Stimulated activated memory B cell treated with anti-CD40 and anti-IgM and Interleukin-4, amounts not matched to agents 10 μg/mL and 1 μg/mL and 100 μg/mL, for 72 hours (primary cell): ENCODE data around the gene MAP2K2.
"Not testable (repeated sequence)": the region's sequence is repeated elsewhere in the genome, so short reads cannot be mapped to it uniquely, and the experiment has no call there.

ENCODE experiments used
- ATAC-seq: fragments of 150-1000 bp; cut with Tn5 transposase; 2 replicates; pipeline ENCODE4 v1.10.0; 2021
- H3K27ac Mint-ChIP-seq: one replicate; pipeline ENCODE4 v1.8.0; 2022; ENCODE audit warnings: mild to moderate bottlenecking, mixed read lengths
- H3K27me3 Mint-ChIP-seq: one replicate; pipeline ENCODE4 v1.8.0; 2022; ENCODE audit warnings: mixed read lengths
- H3K36me3 Mint-ChIP-seq: one replicate; pipeline ENCODE4 v1.8.0; 2022; ENCODE audit warnings: mixed read lengths
- H3K4me1 Mint-ChIP-seq: one replicate; pipeline ENCODE4 v1.8.0; 2022; ENCODE audit warnings: mixed read lengths
- H3K4me3 Mint-ChIP-seq: one replicate; pipeline ENCODE4 v1.8.0; 2022; ENCODE audit warnings: mild to moderate bottlenecking, moderate library complexity, mixed read lengths
- H3K9me3 Mint-ChIP-seq: one replicate; pipeline ENCODE4 v1.8.0; 2022; ENCODE audit warnings: mixed read lengths

The MAP2K2 gene

GRCh38 chr19:4140237-4140711, 16.4 kb upstream of the MAP2K2 start:
- H3K36me3 Mint-ChIP-seq = no peaks in the 10 kb centered on the region
- peaks cover 13% of the 10 kb centered on the region for H3K4me1 Mint-ChIP-seq
- ATAC-seq = peak; percentile 84
- no peaks in the 10 kb centered on the region for H3K9me3 Mint-ChIP-seq
- peaks cover 23% of the 10 kb centered on the region for H3K27me3 Mint-ChIP-seq
- peak overlapping the region; percentile 66 for H3K4me3 Mint-ChIP-seq
- H3K27ac Mint-ChIP-seq = peak overlapping the region; percentile 33

DNA sequence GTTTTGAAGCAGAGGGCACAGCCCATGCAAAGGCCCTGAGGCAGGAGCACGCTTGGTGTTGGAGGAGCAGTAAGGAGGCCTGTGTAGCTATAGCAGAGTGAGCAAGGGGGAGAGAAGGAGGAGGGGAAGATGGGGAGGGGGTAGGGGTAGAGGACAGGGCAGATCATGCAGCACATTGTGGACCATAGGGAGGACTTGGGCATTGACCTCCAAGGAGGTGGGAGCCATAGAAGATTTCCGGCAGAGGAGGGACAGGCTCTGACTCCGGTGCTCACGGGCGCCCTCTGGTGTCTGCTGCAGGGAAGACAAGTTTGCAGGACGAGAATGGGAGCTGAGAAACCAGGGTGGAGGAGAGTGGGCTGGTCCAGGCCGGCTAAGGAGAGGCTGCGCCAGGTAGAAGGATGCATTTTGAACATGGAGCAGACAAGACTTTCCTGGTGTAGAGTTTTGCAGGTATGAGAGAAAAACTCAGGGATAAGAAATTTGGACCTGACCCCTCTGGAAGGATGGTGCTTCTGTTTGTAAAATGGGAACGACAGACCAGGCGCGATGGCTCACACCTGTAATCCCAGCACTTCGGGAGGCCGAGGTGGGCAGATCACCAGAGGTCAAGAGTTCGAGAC, 15.8 kb upstream of the MAP2K2 start:
- peaks cover 18% of the 10 kb centered on the region for H3K27me3 Mint-ChIP-seq

DNA sequence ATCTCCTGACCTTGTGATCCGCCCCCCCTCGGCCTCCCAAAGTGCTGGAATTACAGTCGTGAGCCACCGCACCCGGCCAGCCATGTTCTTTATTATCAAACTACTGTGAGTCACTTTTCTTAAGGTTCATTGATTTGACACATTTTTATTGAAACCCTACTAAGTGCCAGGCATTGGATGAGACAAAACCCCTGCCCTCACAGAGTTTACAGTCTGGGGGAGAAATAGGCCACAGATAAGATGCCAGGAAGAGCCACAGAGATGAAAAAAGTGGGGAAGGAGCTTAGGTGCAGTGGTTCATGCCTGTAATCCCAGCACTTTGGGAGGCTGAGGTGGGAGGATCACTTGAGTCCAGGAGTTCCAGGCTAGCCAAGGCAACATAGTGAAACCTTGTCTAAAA, 14.5 kb upstream of the MAP2K2 start:
- ATAC-seq = no peak
- H3K4me1 Mint-ChIP-seq = peaks cover 13% of the 10 kb centered on the region
- no peaks in the 10 kb centered on the region for H3K9me3 Mint-ChIP-seq
- no peak overlapping the region for H3K27ac Mint-ChIP-seq
- H3K36me3 Mint-ChIP-seq = no peaks in the 10 kb centered on the region
- H3K4me3 Mint-ChIP-seq = no peak overlapping the region
- H3K27me3 Mint-ChIP-seq = peaks cover 5% of the 10 kb centered on the region

More for the DNA sequence above, 15.8 kb upstream of the MAP2K2 start:
- Mint-ChIP-seq H3K36me3 (no peaks in the 10 kb centered on the region), H3K4me1 (peaks cover 13% of the 10 kb centered on the region), H3K4me3 (peak overlapping the region; percentile 66), H3K27ac (no peak overlapping the region), H3K9me3 (no peaks in the 10 kb centered on the region)
- ATAC-seq = peak; percentile 83

- ATAC-seq = no peak
- H3K36me3 Mint-ChIP-seq = no peaks in the 10 kb centered on the region
- H3K4me3 Mint-ChIP-seq = no peak overlapping the region
- peaks cover 13% of the 10 kb centered on the region for H3K4me1 Mint-ChIP-seq
- H3K27ac Mint-ChIP-seq = no peak overlapping the region
- H3K9me3 Mint-ChIP-seq = no peaks in the 10 kb centered on the region
- no peaks in the 10 kb centered on the region for H3K27me3 Mint-ChIP-seq
These were observed 12.8 kb upstream of the MAP2K2 start for GRCh38 chr19:4136680-4137088.

DNA sequence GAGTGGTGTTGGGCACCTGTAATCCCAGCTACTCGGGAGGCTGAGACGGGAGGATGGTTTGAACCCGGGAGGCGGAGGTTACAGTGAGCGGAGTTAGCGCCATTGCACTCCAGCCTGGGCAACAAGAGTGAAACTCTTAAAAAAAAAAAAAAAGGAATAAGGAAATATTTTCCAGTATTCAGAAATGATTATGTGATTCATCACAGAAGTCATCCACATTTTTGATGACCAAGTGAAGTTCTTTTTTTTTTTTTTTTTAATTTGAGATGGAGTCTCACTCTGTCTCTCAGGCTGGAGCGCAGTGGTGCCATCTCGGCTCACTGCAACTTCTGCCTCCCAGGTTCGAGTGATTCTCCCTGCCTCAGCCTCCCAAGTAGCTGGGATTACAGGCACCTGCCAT, 11.5 kb upstream of the MAP2K2 start:
- H3K9me3 Mint-ChIP-seq, H3K36me3 Mint-ChIP-seq, H3K4me1 Mint-ChIP-seq, H3K27ac Mint-ChIP-seq, H3K27me3 Mint-ChIP-seq, H3K4me3 Mint-ChIP-seq, ATAC-seq: not testable (repeated sequence)

DNA sequence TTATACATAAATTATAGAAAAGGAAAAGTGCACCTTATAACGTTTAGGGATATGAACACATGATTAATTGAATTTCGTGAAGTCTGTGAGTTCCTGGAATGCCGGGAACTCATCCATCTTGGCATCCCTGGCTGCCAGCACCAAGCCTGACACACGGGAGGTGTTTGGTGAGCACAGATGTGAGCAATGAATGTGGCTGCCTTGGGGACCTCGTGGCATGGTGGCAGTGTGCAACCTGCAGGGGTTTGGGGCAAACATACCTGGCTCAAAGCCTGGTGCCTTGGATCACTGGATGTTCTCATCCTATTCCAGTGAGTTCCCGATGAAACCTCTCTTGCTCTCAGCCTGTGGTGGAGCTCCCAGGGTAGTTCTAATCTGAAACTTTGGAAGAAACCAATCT, 10.4 kb upstream of the MAP2K2 start:
- Mint-ChIP-seq H3K4me1 (peaks cover under 1% of the 10 kb centered on the region), H3K27ac (no peak overlapping the region), H3K27me3 (no peaks in the 10 kb centered on the region), H3K36me3 (no peaks in the 10 kb centered on the region), H3K4me3 (no peak overlapping the region), H3K9me3 (no peaks in the 10 kb centered on the region)
- ATAC-seq = no peak

DNA sequence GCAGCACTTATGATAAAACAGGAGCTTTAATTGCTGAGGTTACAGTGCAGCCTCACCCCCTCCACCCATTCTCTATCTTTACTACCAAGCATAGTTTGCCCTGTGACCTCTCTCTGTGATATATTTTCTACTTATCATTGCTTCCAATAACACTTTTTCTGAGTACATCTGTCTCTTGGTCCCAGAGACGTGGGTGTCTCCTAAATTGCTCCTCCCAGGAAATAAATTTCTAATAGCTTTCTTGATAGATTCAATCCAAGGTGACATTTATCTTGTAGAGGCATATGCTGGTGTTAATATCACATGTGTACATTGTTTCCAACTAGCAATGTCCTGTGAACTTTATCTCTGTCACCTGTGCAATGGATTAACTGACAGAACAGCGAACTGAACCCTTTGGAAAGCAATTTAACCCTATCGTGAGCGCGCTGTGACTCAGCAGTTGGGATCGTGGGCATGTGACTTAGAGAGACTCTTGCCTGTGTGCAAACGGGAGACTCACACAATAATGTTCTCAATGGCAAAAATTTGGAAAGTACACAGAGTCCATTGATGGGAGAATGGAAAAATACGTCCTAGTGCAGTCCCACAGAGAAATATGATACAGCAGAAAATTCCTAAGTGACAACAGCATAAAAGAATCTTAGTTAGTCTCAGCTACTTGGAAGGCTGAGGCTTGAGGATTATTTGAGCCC, 7.0 kb upstream of the MAP2K2 start:
- Mint-ChIP-seq H3K36me3 (no peaks in the 10 kb centered on the region), H3K4me1 (no peaks in the 10 kb centered on the region), H3K27ac (no peak overlapping the region), H3K27me3 (no peaks in the 10 kb centered on the region), H3K9me3 (no peaks in the 10 kb centered on the region), H3K4me3 (no peak overlapping the region)
- no peak for ATAC-seq

DNA sequence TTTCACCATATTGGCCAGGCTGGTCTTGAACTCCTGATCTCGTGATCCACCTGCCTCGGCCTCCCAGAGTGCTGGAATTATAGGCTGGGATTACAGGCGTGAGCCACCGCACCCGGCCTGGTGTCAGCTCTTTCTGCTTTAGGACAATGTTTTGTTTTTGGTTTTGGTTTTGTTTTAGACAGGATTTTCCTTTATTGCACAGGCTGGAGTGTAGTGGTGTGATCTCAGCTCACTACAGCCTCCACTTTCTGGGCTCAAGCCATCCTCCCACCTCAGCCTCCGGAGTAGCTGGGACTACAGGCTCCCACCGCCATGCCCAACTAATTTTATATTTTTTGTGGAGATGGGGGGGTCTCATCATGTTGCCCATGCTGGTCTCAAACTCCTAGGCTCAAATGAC, 5.1 kb upstream of the MAP2K2 start:
- H3K9me3 Mint-ChIP-seq, H3K27me3 Mint-ChIP-seq, H3K4me3 Mint-ChIP-seq, H3K4me1 Mint-ChIP-seq, H3K27ac Mint-ChIP-seq, ATAC-seq, H3K36me3 Mint-ChIP-seq: not testable (repeated sequence)

GRCh38 chr19:4127322-4127721, 3.4 kb upstream of the MAP2K2 start:
- not testable (repeated sequence) for H3K27ac Mint-ChIP-seq, ATAC-seq, H3K36me3 Mint-ChIP-seq, H3K9me3 Mint-ChIP-seq, H3K27me3 Mint-ChIP-seq, H3K4me3 Mint-ChIP-seq
- peaks cover 19% of the 10 kb centered on the region for H3K4me1 Mint-ChIP-seq

DNA sequence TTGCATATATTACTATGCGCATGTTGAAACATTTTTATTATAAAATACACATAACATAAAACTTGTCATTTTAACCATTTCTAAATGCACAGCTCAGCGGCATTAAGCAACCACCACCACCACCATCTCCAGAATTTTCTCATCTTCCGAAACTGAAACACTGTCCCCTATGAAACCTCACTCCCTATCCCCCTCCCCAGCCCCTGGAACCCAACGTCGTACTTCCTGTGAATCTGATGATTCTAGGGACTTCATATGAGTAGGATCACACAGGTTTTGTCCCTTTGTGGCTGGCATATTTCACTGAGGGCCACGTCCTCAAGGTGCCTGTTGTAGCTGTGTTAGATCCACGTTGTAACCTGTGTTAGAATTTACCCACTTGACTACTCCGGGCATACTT, 716 bp upstream of the MAP2K2 start:
- H3K36me3 Mint-ChIP-seq = peaks cover 9% of the 10 kb centered on the region
- peaks cover 38% of the 10 kb centered on the region for H3K4me1 Mint-ChIP-seq
- ATAC-seq = no peak
- H3K27ac Mint-ChIP-seq = peak overlapping the region; percentile 93
- H3K9me3 Mint-ChIP-seq = no peaks in the 10 kb centered on the region
- H3K27me3 Mint-ChIP-seq = no peaks in the 10 kb centered on the region
- H3K4me3 Mint-ChIP-seq = peak overlapping the region; percentile 62

- no peak for ATAC-seq
- H3K27ac Mint-ChIP-seq = peak overlapping the region; percentile 93
- peaks cover 14% of the 10 kb centered on the region for H3K36me3 Mint-ChIP-seq
- H3K4me3 Mint-ChIP-seq = peak overlapping the region; percentile 96
- peaks cover 44% of the 10 kb centered on the region for H3K4me1 Mint-ChIP-seq
- no peaks in the 10 kb centered on the region for H3K27me3 Mint-ChIP-seq
- no peaks in the 10 kb centered on the region for H3K9me3 Mint-ChIP-seq
These were observed 1.4 kb downstream of the MAP2K2 start for GRCh38 chr19:4122480-4122879.

GRCh38 chr19:4121815-4122214, 2.1 kb downstream of the MAP2K2 start:
- Mint-ChIP-seq H3K27ac (peak overlapping the region; percentile 93), H3K27me3 (no peaks in the 10 kb centered on the region), H3K4me3 (peak overlapping the region; percentile 39), H3K4me1 (peaks cover 50% of the 10 kb centered on the region), H3K36me3 (peaks cover 20% of the 10 kb centered on the region), H3K9me3 (no peaks in the 10 kb centered on the region)
- no peak for ATAC-seq

DNA sequence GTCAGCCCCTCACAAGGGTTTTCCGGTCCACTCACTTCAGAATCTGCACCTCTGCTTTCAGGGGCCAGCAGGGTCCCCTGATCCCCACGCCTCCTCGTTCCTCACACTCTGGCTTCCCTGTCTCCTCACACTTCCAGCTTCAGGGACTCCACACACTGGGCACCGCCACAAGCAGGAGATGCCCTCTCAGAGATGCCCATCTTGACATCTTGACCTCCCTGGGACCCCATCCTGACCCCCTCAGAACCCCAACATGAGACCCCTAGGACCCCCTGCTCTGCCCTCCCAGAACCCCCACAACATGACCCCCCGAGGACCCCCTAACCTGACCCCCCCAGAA, 2.7 kb downstream of the MAP2K2 start:
- Mint-ChIP-seq H3K4me3 (peak overlapping the region; percentile 38), H3K4me1 (peaks cover 54% of the 10 kb centered on the region), H3K9me3 (no peaks in the 10 kb centered on the region), H3K27ac (peak overlapping the region; percentile 93), H3K36me3 (peaks cover 20% of the 10 kb centered on the region), H3K27me3 (no peaks in the 10 kb centered on the region)
- no peak for ATAC-seq

DNA sequence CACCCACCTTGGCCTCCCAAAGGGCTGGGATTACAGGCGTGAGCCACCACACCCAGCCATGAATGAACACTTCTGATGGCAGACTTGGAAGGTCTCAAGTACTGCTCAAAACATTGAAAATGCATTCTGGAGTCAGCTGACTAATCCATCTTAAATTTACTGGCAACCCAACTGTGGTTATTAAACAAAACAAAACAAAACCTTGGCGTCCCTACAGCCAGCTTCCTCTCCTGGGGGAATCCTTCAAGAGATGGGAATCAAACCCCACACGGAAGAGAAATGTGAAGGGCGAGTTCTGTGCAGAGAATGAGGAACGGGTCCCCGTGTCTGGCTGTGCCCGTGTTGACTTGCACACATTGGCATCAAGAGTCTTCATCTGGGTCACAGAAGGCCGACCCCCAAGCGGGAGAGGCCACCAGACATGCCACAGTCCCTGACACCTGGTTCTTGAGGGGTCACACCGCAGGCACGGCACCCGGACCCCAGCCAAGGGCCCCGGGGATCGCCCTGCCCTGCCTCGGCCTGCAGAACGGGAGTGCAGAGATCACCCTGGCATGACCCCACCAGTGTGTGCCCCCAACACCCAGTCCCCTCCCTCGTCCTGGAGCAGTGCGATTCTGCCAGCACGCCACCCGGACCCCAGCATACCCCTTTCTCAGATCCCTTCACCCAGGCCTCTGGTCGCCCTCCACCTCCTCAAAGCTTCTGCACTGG, 3.2 kb downstream of the MAP2K2 start:
- peaks cover 24% of the 10 kb centered on the region for H3K36me3 Mint-ChIP-seq
- peak overlapping the region; percentile 38 for H3K4me3 Mint-ChIP-seq
- H3K9me3 Mint-ChIP-seq = no peaks in the 10 kb centered on the region
- peak overlapping the region; percentile 93 for H3K27ac Mint-ChIP-seq
- ATAC-seq = no peak
- peaks cover 60% of the 10 kb centered on the region for H3K4me1 Mint-ChIP-seq
- no peaks in the 10 kb centered on the region for H3K27me3 Mint-ChIP-seq

DNA sequence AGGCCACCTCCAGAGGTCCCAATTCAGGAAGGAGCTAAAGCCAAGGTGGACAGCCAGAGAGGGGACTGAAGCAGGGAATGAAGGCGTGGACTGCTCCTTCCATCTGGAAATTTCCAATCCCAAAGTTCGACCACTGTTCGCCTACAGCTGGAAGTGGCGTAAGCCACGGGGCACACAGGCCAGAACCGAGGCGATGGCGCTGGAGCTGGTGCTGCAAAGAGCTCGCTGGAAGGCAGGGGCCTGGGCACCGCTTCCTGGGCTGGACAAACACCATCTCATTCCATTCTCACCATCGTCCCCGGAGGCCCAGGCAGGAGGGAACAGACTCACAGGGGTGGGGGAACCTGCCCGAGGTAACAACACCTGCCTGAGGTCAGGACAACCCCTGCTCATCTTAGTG, 4.2 kb downstream of the MAP2K2 start:
- no peak overlapping the region for H3K4me3 Mint-ChIP-seq
- no peak overlapping the region for H3K27ac Mint-ChIP-seq
- H3K36me3 Mint-ChIP-seq = peaks cover 26% of the 10 kb centered on the region
- no peaks in the 10 kb centered on the region for H3K27me3 Mint-ChIP-seq
- no peaks in the 10 kb centered on the region for H3K9me3 Mint-ChIP-seq
- ATAC-seq = no peak
- H3K4me1 Mint-ChIP-seq = peaks cover 67% of the 10 kb centered on the region
